ENCODE measurements around the gene FOXP4.
"Not testable (repeated sequence)": the region's sequence is repeated elsewhere in the genome, so short reads cannot be mapped to it uniquely, and the experiment has no call there.

FOXP4 gene

DNA sequence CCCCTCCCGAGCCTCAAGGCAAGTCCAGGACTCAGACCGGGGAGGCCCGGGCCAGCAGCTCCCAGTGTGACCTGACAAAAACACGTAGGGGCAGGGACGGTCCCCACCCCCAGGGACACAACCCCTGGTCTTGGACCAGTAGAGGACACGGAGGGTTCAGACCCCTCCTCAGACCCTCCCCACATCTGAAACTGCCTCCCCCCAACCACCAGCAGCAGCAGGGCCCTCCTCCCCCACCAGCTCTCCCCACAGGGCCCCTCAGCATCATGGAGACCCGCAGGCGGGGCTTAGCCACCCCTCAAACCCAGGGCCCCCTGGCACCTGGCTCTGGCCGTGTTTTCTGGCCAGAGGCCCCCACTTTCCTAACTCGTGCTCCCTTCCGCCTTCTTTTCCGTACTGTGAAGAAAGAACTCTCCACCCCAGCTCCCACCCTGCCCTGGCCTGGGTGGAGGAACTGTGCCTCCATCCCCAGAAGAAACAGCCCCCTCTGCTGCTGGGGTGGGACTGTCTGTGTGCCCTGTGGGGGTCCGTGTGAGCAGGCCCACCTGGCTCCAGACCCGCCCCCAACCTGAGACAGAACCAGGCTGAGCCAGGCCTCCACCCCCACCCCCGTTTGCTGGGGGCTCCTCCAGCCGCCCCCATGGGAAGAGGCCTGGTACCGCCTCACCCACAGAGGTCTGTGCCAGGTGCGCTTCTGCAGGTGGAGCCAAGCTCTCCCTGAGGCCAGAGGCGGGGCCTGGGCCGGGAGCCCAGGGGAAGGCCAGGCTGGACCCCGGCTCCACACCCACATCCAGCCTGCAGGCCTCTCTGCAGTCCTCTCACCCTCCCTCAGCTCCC is 53.1 kb downstream of the FOXP4 start:
- DNase-seq (ENCODE audit: low read depth in 2 of 2), result no peak

DNA sequence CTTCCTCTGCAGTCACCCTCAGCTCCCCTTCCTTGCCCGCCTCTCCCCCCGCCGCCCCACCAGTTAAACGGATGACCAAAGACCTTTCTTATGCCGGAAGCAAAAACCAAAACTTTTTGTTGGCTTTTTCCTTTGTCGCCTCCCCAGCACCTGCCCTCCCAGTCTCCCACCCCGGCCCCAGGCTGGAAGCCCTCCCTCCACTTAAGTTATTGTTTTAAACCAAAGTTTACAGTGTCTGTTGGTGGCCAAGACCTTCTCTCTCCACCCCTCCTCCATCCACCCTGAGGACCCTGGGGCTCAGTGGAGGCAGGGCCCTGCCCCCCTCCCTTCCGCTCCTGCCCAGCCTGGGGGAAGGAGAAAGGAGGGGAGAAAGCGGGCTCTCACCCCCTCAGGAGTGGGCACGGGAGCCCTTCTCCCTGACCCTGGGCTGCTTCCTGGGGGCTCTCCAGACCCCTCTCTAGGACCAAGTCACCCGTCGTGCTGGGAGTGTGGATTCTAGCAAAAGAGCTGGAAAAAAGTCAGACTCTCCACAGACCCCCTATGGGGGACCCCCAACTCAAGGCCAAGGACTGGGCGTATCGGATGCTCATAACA is 53.8 kb downstream of the FOXP4 start:
- DNase-seq (ENCODE audit: low read depth in 2 of 2), result no peak

DNA sequence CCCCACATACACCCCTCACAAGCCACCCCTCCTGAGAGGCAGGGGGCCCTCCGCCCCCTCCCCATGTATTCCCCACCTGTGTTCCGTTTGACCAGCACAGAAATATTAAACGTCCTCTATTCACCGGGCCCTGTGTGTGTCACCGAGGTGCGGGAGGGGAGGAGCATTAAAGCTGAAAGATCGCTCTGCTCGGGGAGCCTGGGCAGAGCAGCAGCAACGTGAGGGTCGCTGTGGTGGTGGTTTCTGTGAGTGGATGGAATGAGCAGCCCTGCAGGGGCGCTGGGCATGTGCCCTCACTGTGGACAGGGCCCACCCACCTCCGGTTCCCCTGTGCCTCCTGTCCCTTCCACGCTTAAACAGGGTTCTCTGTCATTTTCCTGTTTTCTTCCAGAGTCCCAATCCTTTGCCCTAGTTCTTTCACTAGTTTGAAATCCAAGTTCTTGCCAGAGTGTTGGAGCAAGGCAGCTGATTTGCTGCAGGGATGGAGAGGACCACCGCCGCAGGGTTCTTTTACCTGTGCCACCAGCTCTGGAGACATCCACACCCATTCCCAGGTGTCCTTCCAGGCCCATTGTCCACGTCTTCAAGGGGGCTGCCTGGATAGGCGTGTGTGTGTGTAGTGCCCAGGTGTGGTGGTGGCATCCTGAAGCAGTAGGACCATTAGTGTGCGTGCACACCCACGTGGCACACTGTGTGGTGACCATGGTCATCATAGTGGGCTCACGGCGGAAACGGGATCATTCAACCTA is 54.5 kb downstream of the FOXP4 start:
- DNase-seq (ENCODE audit: low read depth in 2 of 2), result no peak

DNA sequence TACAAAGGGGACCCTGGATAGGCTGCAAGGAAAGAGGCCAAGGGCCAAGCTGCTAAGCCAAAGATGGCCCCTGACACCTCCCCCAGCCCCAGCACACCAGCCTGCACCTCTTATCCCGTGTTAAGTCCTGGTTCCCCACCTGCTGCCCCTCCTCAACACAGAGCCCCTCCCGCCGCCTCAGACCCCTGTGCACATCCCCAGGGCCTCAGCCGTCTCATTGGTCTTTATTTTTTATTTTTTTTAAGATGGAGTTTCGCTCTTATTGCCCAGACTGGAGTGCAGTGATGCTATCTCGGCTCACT is 55.0 kb downstream of the FOXP4 start:
- DNase-seq (ENCODE audit: low read depth in 2 of 2), result no peak

DNA sequence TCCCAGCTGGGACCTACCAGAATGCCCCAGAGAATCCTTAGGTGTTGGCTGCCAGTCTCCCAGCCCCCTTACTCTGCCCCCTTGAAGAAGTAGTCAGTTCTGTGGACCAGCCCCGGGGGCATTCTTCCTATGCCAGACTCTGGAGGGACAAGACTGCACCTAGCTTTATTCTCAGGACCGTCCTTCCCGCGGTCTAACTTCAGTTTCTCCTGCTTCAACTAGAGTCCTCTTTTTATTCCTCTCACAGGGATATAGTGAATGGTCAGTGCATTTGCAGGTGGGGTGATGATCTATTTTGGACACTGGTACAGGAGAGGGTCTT is 56.2 kb downstream of the FOXP4 start:
- DNase-seq (ENCODE audit: low read depth in 2 of 2), result no peak

DNA sequence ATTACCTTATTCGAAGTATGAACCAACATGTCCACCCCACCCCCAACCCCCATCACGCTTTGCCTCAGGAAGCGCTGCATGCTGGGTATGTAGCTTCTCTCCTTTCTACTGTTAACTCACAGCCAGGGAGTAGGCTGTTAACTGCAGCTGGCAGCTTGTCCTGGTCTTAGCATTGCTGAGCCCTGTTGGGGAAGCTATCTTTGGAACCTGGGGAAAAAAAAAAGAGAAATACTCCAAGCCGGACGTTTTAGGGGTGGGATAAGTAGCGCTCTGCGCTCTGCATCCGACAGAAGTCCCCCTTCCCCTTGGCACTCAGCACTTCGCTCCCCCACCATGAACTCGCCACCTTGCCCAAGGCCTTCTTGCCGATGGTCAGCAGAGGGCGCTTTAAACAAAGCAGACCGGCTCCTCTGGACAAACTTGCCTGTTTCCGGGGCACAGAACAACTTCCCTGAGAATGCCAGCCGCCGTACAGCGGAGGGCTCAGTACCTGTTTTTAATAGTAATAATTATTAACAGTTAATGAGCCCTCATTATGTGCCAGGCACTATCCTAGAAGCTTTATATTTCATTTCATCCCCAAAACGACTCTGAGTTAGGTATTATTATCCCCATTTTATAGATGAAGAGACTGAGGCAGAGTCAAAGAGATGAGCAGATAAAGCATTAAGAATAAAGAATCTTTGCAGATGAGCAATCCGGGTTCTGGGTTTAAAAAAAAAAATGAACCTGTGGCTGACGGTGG is 56.9 kb downstream of the FOXP4 start:
- peak; percentile 53 to 65 for DNase-seq (ENCODE audit: low read depth in 2 of 2)

DNA sequence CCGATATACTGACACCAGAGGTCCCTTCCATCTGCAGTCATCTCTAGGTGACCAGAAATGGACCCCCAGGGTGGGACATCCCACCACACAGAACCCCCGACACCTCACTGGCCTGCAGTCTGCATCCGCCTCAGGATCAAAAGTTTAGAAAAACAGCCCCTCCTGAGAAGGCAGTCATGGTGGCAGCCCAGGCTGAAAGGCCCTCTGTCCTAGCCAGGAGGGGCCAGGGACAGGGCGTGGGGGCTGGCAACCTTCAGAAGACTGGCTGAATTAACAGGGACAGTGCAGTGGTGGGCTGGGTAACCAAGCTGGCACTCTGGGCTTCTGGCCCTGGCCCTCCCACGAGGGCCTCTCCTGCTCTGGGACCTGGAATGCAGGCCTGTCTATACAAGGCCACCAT is 57.8 kb downstream of the FOXP4 start:
- no peak for DNase-seq (ENCODE audit: low read depth in 2 of 2)

DNA sequence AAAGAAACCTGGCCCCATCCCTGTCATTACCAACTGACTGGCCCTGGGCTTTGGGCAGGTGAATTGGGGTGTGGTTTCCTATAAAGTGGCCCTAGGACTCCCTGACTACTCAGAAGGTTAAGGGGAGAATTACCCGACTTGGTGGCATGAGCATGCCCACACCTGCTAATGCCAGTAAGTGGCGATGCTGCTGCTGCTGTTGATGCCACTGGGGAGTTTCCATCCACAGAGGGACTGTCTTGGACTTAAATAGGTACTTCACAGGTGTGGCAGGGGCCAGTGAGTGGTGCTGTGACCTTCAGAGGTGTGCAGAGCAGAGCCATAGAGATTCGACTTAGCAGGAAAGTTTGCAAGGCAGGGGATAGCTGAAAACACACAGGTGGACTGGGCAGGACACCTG is 59.5 kb downstream of the FOXP4 start:
- no peak for DNase-seq (ENCODE audit: low read depth in 2 of 2)

DNA sequence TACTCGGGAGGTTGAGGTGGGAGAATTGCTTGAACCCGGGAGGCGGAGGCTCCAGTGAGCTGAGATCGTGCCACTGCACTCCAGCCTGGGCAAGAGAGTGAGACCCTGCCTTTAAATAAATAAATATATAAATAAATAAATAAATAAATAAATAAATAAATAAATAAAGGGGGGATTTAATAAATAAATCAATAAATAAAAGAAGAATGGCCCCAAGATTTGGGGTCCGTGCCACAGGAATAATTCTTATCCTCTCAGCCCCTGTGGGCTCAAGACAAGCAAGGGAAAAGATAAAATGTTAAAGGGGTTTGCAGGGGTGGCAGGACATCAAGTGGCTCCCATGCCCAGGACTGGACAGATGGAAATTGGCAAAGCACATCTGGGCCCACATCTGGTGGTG is 60.9 kb downstream of the FOXP4 start:
- no peak for DNase-seq (ENCODE audit: low read depth in 2 of 2)

DNA sequence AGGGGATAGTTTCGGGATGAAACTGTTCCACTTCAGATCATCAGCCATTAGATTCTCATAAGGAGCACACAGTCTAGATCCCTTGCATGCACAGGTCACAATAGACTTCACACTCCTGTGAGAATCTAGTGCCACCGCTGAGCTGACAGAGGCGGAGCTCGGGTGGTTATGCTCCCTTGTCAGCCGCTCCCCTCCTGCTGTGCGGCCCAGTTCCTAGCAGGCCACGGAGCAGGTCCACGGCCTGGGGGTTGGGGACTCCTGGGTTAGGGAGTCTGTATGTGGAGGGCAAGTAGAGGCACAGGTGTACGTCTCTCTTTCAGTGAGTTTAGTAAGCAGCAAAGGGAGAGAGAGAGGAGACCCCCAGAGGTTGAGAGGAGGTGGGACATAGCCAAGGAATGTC is 61.6 kb downstream of the FOXP4 start:
- no peak for DNase-seq (ENCODE audit: low read depth in 2 of 2)

DNA sequence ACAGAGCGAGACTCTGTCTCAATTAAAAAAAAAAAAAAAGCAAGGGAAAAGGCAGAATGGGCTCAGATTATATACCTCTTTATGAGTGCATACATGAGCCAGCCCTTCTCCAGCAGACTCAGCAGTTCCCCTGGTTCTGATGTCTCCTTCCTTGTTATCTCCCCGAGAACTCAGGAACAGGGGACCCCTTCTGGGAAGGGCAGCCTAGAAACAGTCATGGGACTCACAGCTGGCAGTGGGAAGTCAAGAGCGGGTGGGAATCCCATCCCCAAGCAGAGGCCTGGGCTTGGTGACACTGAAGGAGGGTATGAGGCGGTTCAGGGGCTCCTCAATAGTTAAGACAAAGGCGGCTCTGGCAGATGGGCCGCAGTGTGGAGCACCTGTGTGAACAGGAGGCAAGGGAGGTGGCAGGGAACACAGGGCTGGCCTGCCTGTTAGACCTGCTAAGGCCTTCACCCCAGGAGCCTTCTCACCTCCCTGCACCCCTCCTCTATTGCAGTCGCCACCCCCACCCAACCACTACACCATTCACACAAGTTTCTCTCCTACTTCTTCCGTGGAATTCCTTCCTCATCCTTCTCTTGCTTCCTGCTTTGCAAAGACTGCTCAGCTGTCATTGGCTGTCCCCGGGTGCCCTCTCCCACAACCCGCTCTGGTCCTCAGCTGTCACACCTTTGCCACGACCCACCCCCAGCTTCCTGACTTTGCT is 62.4 kb downstream of the FOXP4 start:
- DNase-seq (ENCODE audit: low read depth in 2 of 2), result no peak

DNA sequence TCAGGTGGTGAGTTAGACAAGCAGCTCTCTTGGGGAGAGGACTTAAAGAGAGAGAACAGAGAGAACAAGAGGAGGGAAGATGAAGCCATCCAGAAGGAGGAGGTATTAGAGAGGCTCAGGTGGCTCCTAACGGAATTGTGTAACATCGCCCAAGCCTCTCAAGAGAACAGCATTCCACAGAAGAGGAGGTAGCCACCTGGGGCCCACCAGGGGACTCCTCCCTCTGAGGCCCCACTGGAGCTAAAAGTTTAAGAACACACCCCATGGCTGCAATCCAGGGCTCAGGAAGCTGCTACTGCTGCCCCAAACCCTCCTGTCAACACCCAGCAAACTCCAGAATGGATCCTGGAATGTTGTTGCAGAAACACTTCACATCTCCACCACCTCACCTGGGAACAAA is 68.5 kb downstream of the FOXP4 start:
- no peak for DNase-seq (ENCODE audit: low read depth in 2 of 2)

DNA sequence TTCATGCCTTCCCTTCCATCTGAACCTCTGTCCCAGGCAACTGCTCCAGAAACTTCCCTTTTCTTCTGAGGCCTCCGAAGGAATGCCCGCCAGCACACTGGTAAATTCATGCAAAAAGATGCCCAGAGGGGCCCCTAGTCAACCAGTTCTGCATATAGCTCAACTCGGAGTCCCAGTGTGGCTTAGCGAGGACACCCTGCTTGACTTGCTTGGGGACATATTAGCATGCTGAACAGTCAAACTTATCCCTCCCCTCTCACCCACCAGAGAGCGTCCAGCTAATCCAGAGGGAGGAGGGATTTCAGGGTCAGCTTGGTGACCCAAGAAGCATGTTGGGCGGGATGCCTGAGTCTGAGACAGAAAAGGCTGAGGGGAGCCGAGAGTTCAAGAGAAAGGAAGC is 69.1 kb downstream of the FOXP4 start:
- no peak for DNase-seq (ENCODE audit: low read depth in 2 of 2)

DNA sequence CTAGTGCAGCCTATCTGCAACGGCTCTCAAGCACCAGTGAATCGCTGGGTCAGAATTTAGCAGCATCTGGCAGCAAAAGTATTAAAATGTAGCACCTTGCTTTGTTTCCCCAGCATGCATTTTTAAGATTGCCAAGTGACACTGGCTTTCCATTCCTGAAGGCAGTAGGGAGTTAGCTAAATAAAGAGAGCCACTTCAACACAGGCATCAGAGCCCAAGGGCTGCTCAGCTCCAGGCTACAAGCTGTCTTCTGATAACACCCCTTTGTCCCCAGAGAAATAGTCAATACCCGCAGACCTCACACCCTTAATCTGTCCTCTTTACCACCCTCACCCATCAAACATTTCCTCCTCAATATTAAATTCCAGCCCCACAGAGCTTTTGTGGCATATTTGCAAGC is 72.4 kb downstream of the FOXP4 start:
- no peak for DNase-seq (ENCODE audit: low read depth in 2 of 2)

DNA sequence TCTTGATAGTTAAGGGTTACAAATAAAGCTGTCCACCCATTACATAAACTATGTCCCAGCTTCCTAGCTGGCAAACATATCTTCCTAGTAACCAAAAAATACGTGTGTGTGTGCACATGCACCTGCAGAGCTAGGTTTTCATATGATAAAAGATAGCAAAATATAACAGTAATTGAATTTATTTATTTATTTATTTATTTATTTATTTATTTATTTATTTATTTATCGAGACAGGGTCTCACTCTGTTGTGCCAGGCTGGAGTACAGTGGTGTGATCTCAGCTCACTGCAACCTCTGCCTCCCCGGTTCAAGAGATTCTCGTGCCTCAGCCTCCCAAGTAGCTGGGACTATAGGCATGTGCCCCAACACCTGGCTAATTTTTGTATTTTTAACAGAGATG is 73.0 kb downstream of the FOXP4 start:
- DNase-seq (ENCODE audit: low read depth in 2 of 2), result not testable (repeated sequence)

DNA sequence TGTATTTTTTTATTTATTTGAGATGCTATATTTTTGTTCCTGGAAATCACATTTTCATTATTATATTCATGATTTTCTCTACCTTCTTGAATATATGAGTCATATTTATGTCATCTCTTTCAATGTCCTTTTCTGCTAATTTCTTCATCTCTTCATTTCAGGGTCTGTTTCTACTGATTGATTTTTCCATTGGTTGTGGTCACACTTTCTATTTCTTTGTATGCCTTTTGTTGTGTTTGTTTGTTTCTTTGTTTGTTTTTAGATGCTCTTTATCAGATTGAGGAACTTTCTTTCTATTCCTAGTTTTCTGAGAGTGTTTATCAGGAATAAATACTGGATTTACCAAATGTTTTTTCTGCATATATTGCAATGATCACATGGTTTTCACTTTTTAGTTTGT is 75.2 kb downstream of the FOXP4 start:
- DNase-seq (ENCODE audit: low read depth in 2 of 2), result no peak

DNA sequence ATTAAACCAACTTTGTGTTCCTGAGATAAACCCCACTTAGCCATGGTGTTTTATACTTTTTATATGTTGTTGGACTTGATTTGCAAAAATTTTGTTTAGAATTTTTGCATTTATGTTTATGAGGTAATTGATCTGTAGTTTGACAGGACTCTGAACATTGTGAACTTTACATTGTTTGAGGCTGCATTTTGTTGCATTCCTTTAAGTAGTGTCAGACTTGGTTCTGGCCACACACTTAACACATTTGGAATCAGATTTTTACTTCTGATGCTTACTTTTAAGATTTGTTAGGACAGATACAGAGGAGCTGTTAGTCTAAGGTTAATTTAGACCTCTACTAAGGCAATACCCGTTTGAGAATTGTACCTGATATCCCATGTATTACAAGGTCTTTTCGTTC is 75.6 kb downstream of the FOXP4 start:
- no peak for DNase-seq (ENCODE audit: low read depth in 2 of 2)

DNA sequence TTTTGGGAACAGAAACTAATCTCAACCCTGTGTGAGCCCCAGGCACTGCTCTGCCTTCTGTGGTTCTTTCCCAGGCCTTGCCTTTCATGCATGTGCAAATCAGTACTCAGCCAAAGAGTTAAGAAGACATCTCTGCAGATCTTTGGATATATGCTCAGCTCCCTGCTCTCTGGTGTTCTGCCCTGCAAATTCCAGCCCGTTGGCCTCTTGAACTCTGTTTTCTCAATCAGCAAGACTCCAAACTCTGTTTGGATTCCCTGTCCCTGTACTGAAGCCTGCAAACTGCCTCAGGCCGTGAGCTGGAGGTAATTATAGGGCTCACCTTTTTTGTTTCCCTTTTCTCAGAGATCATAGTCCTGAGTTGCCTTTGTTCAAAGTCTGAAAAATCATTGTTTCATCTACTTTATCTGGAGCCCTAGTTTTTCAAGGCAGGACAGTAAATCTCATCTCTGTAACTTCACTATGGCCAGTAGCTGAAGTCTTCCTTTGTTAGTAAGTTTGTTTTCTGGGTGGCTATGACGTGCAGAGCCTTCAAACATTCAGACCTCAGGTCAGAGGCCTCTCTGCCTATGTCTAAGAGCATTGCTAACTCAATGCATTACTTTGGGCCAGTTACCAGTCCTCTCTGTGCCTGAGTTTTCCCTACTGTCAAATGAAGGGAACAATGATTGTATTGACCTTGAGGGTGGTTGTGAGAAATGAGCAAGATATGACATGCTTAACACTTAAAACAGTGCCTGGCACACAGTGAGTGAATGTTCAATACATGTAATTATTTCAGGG is 76.2 kb downstream of the FOXP4 start:
- no peak for DNase-seq (ENCODE audit: low read depth in 2 of 2)

DNA sequence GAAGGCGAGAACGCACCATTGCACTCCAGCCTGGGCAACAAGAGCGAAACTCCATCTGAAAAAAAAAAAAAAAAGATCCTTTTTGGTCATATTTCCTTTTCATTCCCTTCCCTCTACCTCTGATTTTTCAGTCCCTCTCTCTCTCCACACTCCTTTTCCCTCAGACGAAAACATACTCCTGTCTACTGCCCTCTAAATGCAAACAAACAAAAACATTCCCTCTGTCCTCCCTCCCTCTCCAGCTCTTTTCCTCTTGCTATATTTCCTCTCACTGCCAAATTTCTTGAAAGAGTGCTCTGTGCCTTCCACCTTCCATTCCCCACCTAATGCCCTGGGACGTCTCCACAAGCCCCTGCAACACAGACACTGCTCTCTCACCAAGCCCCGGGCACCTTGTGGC is 77.1 kb downstream of the FOXP4 start:
- no peak for DNase-seq (ENCODE audit: low read depth in 2 of 2)

DNA sequence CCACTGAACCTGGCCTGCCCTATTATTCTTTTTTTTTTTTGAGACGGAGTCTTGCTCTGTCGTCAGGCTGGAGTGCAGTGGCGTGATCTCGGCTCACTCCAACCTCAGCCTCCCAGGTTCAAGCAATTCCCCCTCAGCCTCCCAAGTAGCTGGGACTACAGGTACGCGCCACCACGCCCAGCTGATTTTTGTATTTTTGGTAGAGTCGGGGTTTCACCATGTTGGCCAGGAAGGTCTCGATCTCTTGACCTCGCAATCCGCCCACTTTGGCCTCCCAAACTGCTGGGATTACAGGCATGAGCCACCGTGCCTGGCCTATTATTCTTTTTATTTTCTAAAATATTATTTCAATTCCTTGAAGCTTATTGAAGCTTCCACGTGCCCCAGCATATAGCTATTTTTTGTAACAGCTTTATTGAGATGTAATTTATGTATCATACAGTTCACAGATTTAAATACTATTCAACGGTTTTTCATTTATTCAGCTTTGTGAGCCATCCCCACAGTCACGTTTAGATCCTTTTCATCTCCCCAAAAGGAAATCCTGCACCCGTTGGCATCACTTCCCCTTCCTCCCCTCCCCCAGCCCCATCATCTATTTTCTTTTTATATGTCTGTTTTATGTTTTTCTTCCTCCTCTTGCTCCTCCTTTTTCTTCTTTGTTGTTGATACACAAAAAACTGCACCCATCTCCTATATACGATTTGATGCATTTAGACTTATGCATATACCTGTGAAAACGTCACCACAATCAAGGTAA is 78.6 kb downstream of the FOXP4 start:
- DNase-seq (ENCODE audit: low read depth in 2 of 2), result no peak

Measured in stimulated activated CD4-positive, alpha-beta T cell treated with anti-CD3 and anti-CD28 coated beads, Interleukin-15, amount 100 ng/mL, for 48 hours (primary cell).